ENCODE results near the gene PRG2. TPM values are rescaled to one million over a fixed set of nuclear protein-coding genes. Genes with fewer than 3 reads are reported as not detected.

Gene PRG2
- total and polyA plus RNA-seq, 9 of the 15 experiments (the other 6 are each of a cell fraction or from before 2014, with no cell fraction given), result 1.8 to 78.0 (median 26.6) TPM

- no peak for TF ChIP-seq HCFC1 (IDR thresholded peaks at IDR 0.05; ENCODE audit: low read depth, low read length)
- no peak for TF ChIP-seq ZSCAN32 (CRISPR knock-in tag; IDR thresholded peaks at IDR 0.05)
- TF ChIP-seq PCBP2 (IDR thresholded peaks at IDR 0.05; ENCODE audit: low read depth, low read length, poor library complexity, severe bottlenecking), result no peak
- TF ChIP-seq ZNF318 (IDR thresholded peaks at IDR 0.05; ENCODE audit: borderline replicate concordance in 1 of 2, low read depth in 1 of 2), result no peak
- no peak for TF ChIP-seq CREBBP (IDR thresholded peaks at IDR 0.05; ENCODE audit: low read depth, low read length)
- TF ChIP-seq FOSL1 (tag; conservative IDR thresholded peaks at IDR 0.05), result no peak
- no peak; a peak in 1 of 4 replicates for TF ChIP-seq KDM1A (IDR thresholded peaks at IDR 0.05)
- no peak for TF ChIP-seq SPI1 (IDR thresholded peaks at IDR 0.05; ENCODE audit: borderline replicate concordance, low read depth, low read length)
- no peak for TF ChIP-seq ZNF398 (CRISPR knock-in tag; IDR thresholded peaks at IDR 0.05)
- TF ChIP-seq RFX1 (IDR thresholded peaks at IDR 0.05), result no peak
- no peak for TF ChIP-seq ZNF121 (CRISPR knock-in tag; conservative IDR thresholded peaks at IDR 0.05)
- no peak for TF ChIP-seq GTF2B (IDR thresholded peaks at IDR 0.05; ENCODE audit: extremely low read depth, insufficient read length)
- no peak for TF ChIP-seq SP1 (CRISPR knock-in tag; IDR thresholded peaks at IDR 0.05)
Measured at GRCh38 chr11:57340039-57340615, 50.3 kb downstream of the PRG2 start (continued).

Measured in K562 (cell line).